HG03103 (cell line): ENCODE data around the gene BNIPL.

Source experiments
- ATAC-seq: cut with Tn5 transposase; IDR thresholded peaks from one replicate; pipeline ENCODE4 v1.9.1; 2021; ENCODE audit warnings: low read depth; ENCODE audit not compliant: unreplicated experiment

BNIPL gene

DNA sequence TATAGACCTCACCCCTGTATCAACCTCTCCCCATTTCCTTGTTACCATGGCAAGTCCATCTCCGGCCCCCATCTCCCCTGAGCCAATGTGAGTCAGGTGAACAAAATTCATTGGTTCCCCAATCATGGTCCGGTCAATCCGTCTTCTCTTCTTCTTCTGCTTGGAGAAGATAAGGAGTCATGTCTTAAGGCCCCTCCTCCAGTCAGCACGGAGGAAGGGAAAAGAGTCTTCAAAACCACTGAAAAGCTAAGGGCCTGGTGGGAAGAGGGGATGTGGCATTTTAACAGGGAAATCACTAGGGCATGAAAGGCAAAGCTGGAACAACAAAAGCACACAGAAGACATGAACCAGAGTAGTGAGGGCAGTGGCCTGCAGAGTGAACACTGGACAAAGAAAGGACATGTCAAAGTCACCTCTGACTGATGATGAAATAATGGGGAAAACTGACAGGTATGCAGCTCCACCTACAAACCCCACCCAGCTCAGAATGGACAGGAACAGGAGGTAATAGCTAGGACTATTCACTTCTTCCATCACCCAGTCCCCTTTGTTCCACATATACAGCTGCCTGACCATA lies 18.7 kb downstream of the BNIPL start:
- ATAC-seq = no peak

DNA sequence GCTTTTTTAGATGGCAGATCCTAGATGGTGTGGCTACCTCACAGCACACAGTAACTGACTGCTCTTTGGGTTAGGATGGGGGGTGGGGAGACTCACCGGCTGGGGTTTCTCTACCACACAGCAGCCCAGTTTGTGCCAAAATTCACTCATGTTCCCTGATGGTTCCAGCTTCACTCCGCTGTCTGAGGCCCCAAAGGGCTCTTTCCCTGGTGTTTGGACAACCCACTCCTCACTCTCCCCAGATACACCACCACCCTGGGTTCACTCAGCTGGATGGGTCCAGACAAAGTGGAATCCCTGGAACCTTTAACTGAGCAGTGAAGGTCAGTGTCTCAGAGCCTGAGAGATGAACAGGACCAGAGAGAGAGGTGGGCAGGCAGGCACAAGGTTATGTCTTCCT lies 19.2 kb downstream of the BNIPL start:
- ATAC-seq = no peak

DNA sequence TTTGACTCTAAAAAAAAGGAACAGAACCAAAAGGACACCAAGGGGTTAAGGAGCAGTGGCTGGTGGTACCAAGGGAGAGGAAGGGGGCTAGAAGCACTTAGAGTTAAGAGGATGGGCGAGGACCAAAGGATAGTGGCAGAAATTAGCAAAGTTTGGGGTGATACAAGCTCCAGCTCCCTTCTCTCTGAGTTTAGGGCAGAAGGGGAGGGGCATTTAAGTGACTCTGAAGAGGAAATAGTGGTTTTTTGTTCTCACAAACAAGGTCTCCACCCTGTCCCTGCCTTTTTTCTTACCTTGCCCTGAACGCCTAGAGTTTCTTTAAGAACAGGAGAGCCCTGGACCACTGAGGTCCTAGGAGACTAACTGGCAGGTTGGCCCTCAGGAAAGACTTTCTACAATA lies 19.8 kb downstream of the BNIPL start:
- no peak for ATAC-seq

DNA sequence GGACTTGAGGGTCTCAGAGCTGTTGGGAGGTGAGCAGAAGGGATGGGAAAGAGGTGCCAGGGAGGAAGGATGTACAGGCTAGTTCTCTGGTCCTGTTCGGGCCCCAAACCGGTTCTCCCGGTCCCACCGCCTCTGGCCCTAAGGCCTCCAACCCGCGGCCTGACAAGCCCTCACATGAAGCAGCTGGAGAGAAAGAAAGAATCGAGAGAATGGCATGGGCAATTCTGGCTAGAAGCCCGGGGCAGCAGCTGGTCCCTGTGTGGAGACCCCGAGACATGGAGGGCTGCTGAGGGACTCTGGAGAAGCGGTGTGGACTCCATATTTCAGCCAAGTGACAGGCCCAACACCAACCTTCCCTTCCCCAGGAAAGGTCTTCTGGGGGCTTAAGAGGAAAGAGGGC lies 22.3 kb downstream of the BNIPL start:
- no peak for ATAC-seq

DNA sequence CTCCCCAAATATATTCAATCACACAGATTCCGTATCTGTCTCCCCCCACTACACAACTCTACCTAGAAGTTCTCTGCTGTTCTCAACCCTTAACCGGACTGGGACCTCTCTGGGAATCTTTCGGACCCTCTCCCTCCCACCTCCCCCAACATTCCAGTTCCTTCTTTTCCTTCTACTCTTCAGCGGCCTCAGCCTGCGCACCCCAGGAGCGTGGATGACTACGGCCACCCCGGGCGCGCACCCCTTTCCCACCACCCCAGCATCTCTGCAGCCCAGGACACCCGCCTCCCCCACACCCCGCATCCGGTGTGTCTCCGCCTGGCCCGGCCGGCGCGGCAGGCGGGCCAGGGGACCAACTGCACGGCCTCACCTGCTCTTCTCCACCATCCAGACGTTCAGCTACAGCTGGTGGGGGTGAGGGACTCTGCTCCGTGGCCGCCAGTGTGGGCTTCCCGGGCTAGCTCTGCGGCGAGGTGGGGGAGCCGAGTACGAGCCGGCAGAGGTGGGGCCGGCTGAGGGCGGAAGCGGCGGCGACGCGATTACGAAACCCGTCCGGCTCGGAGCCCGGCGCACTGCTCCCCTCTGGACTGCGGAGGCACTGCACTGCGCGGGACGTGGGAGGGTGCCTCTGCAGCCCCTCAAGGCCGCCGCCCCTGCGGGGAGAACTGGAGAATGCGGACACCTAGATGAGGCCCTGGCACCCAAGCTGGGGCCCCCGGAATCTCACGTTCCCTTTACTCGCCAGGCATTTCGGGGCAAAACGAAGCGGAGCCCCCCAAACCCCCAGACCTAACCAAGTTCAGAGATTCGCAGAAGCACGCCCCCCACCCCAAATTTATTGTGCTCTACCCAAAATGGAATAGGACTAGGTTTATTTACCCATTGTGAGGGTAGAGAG lies 23.0 kb downstream of the BNIPL start, which contains the start of gene CDC42SE1:
Gene CDC42SE1 (minus strand): TSS at position 514 of the 898 bp plus-strand sequence. CDS start 3,892 bp downstream, outside the sequence.
- ATAC-seq = peak; percentile 66

DNA sequence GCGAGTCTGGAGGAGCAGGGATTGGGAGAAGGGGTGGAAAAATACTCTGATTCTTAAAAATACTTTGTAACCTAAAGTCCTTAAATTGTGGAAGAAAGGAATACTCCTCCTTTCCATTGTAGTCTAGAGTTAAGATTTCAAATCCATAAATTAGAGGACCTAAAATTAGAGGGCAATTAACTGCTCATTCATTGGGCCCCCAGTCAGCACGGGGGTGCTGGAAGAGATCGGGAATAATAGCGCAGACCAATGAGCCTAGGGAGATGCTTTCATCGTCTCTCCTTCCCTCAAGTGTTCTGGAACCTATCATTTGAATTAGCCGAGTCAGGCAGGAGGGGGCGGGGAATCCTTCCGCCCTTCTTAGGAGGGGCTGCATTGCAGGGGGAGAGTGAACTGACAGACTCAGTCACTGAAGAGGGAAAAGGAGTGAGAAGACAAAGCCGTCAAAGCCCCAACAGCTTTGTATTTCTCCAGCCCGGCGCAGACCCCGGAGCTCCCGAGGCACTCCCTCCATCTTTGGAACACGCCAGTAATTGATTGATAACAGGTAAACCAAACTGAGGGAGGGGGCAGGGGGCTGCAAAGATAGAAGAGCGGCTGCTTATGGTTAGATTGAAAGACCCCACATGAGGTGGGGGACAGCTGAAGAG lies 23.7 kb downstream of the BNIPL start, which contains the start of gene MLLT11:
Gene MLLT11 (plus strand): TSS at position 391 of the 650 bp plus-strand sequence. CDS start 6,828 bp downstream, outside the sequence.
- no peak for ATAC-seq

DNA sequence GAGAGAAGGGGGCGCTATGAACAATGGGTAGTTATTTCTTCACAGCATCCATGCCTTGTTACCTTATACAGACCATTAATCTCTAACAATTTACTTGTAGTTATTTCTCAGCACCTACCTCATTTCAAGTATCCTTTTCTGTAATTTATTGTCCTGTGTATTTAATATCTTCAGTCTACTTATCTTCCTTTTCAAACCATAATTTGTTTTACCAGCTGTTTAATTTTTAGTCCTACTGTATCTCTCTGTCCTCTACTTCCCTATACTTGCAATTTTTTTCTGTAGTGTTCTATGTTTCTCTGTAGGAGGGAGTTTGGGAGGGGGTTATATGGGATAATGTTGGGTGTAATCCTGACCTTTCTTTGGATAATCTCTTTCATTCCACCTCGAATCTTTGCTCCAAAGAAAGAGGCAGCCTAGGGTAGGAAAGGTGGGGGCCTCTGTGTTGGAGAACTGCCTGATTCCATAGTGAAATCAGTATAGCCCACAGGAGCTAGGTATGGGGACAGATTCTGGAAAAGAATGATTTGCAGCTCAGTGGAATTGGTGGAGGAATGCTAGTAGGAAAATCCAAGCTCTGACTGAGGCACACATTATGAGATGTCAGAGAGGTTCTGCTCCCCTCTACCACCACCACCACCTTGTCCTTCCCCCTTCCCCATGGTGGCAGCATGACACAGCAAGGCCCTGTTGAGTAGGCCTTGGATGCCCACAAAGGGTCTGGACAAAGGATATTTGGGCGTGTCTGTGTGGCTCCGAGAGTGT lies 24.5 kb downstream of the BNIPL start:
- no peak for ATAC-seq

DNA sequence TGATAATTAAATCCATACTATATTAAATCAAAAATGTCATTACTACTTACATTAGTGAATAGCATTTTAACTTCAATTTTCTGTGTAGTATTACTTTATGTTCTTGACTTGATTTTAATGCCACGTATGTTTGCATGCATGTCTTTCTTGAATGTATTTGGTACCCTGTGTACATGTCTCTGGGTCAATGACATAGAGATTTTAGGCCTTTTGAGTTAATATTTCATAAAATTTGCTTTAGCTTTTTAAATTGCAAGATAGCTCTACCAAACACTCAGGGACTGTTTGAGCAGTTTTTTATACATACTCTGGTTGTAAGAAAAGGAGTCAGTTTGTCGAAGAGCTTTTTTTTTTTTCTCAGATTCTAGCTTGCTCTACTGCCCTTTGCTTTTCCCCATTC lies 25.3 kb downstream of the BNIPL start:
- no peak for ATAC-seq

DNA sequence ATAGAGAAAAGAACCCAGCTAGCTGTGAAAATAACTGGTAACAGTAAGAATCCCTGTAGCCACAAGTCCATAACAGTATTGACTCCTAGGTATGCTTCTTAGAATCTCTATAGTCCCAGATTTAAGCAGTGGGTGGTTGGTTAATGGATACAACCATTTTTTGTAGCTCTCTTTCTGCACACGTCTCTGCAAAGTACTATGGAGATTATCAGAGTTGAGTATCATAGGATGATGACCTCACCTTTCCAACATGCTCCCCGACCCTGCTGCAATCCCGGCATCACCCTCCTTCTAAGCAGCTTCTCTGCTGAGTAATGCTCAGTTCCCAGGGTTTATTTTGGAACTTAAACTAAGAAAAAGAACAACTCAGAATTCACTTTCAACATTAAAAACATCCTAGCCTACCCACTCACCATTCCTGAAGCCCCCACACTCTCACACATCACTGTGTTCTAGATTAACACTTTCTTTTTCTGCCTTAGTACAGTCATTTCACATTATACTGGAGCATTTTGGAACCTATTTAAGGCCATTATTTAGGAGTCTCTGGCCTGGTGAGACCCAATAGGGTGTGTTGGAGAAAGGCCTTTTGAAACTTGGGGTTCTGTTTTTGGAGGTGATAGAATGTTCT lies 26.5 kb downstream of the BNIPL start:
- no peak for ATAC-seq

DNA sequence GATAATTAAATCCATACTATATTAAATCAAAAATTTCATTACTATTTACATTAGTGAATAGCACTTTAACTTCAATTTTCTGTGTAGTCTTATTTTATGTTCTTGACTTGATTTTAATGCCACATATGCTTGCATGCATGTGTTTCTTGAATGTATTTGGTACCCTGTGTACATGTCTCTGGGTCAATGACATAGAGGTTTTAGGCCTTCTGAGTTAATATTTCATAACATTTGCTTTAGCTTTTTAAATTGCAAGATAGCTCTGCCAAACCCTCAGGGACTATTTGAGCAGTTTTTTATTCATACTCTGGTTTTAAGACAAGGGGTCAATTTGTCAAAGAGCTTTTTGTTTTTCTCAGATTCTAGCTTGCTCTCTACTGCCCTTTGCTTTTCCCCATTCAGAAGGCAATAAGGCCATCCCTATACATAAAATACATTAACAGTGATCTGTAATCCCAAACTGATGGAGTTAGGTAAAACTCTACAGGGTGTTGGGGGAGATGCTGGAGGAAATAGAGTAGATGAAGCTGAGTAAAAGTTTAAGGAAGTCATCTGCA lies 28.8 kb downstream of the BNIPL start:
- no peak for ATAC-seq

DNA sequence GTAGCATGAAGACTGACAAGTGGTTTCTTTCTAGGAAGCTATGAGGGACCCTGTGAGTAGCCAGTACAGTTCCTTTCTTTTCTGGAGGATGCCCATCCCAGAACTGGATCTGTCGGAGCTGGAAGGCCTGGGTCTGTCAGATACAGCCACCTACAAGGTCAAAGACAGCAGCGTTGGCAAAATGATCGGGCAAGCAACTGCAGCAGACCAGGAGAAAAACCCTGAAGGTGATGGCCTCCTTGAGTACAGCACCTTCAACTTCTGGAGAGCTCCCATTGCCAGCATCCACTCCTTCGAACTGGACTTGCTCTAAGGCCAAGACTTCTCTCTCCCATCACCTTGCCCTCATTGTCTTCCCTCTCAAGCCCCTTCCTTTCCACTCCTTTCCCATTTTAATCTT lies 30.8 kb downstream of the BNIPL start:
- no peak for ATAC-seq

DNA sequence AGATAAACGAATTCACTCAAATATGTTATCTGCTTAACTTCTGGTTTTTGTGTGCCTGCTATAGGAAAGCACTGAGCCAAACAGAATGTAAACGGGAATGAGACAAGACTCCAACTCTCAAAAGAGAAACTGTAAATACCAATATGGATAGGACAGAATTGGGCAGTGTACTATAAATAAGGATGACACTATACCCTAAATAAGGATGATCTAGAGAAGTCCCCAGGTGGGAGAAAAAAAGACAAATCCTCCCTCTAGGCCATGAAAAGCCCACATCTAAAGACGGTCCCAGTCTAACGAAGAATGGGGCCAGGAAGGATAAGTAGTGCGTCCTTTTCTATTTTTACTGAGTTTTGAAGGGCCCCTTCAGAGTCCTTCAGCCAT lies 32.7 kb downstream of the BNIPL start:
- no peak for ATAC-seq

DNA sequence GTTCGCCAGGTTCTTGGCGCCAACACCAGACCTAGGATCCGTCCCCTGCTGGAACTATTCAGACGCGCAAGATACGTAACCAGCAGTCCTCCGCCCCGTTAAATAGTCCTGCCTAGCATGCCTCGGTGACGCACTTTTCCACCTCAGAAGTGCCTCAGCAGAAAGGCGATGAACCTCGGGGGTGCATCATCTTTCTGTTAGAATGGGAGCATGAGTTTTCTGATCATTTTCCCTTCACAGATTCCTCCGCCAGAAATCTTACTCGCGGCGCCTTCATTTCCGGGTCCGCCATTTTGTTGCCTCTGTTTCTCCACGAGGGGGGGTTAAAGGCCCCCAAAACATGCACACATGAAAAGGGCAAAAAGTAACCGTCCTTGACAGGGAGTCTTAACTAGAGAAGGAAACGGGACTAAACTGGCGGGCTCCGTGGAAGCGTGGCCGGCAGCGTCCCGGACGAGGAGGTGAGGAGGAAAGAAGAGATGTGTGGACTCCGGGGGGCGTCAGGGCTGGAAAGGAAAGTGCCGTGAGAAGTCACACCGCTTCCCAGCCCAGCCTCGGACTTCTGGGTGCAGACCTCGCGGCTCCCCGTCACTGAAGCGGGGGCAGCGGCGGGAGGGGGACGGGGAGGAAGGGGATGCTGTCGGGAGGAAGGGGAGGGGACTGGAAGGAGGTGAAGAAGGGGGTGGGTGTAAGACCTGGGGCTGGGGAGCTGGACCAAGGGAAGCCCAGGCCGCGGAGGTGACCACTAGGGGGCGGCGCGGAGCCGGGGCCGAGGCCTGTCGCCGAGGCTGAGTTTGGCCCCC lies 34.3 kb downstream of the BNIPL start, which contains the start of gene GABPB2:
Gene GABPB2 (plus strand): TSS at position 288 of the 803 bp plus-strand sequence. CDS start 17,429 bp downstream, outside the sequence.
- ATAC-seq = peak; percentile 67

DNA sequence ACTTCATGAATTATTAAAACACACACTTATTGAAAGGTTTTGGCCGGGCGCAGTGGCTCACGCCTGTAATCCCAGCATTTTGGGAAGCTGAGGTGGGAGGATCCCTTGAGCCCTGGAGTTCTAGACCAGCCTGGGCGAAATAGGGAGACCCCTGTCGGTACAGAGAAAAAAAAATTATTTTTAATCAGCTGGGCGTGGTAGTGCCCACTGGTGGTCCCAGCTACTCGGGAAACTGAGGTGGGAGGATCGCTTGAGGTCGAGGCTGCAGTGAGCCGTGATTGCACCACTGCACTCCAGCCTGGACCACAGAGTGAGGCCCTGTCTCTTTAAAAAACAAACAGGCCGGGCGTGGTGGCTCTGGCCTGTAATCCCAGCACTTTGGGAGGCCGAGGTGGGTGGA lies 35.8 kb downstream of the BNIPL start:
- no peak for ATAC-seq

DNA sequence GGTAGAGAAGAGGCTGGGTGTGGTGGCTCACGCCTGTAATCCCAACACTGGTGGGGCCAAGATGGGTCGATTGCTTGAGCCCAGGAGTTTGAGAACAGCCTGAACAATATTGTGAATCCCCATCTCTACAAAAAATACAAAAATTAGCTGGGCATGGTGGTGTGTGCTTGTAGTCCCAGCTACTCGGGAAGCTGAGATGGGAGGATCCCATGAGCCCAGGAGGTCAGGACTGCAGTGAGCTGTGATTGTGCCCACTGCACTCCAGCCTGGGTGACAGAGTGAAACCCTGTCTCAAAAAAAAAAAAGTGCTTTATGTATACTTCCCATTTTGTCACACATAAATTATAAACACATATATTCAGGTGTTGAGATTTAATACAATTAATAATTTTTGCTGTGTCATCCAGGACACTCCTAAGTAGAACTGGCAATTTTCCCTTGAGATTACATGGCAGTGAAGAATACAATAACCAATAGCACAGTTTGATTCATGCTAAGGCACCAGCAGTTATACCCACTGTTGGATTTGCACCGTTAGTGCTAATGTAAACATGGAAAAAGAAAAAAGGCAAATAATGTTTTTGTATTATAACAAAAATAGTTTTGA lies 49.7 kb downstream of the BNIPL start:
- ATAC-seq = no peak
